Right ventricle myocardium superior (tissue), 1 donor: ENCODE data around the gene DNAJC1. TPM values are rescaled to one million over a fixed set of nuclear protein-coding genes. Genes with fewer than 3 reads are reported as not detected.
"Not testable (repeated sequence)": the region's sequence is repeated elsewhere in the genome, so short reads cannot be mapped to it uniquely, and the experiment has no call there.

Experiments used
- ATAC-seq: fragments of 200-7000 bp; cut with Tn5 transposase; one replicate; pipeline ENCODE4 v1.9.1; 2020; ENCODE audit warnings: mild to moderate bottlenecking; ENCODE audit not compliant: poor library complexity
- DNase-seq: peaks from one replicate; pipeline ENCODE4 v3.0.0-alpha.2; 2020
- intact Hi-C: fragments of 100-400 bp; cut with DNase I; formaldehyde crosslinking; loops from one replicate; pipeline ENCODE4 v1.11.2; 2022
- long read RNA-seq: library from polyadenylated mRNA; unstranded; transcript quantifications from one replicate; pipeline ENCODE4 v2.0.0, GENCODE V29; 2021
- total RNA-seq: library from RNA; stranded (reverse); fragmentation: NEBNext Ultra II Directional; extraction: Animal tissue kit (Norgen Biotek cat#: 25700); gene quantifications from one replicate; pipeline ENCODE4 v1.2.1, GENCODE V29; 2021
- donor health status: DM: no; HTN: yes; CAD: no; lungs with severe emphysema.

The DNAJC1 gene
- total RNA-seq: 10.9 TPM
- long read RNA-seq, transcript DNAJC1-202 (12 exons, 2,106 nt): major isoform, 44 of 49 reads
- long read RNA-seq, partial matches to known transcripts: 1 of 49 reads
- long read RNA-seq, other reads (novel, unspliced or antisense): 4 of 49 reads

GRCh38 chr10:22003177-22003963, at the start of gene DNAJC1:
Gene DNAJC1 (minus strand): TSS chr10:22003730. CDS start chr10:22003434, 296 bp downstream.
- DNase-seq: peak; percentile 99
- ATAC-seq: peak; percentile 99
- intact Hi-C loops: loop anchor here (5.0 to 10.0 kb wide), 2 partner anchors 224 to 431 kb away; no protein-coding TSS in a partner anchor

GRCh38 chr10:22053048-22053447, 49.5 kb upstream of the DNAJC1 start:
- no peak for DNase-seq
- ATAC-seq: no peak
- intact Hi-C loops: no loop called here

- intact Hi-C loops: no loop called here
- no peak for ATAC-seq
- no peak for DNase-seq
Measured at GRCh38 chr10:22049635-22050034, 46.1 kb upstream of the DNAJC1 start.

GRCh38 chr10:22047812-22048211, 44.3 kb upstream of the DNAJC1 start:
- intact Hi-C loops: no loop called here
- ATAC-seq (no peak), DNase-seq (no peak)

GRCh38 chr10:22043327-22043633, 39.8 kb upstream of the DNAJC1 start:
- intact Hi-C loops: no loop called here
- DNase-seq: no peak
- ATAC-seq: no peak

- intact Hi-C loops: no loop called here
- peak; percentile 80 for ATAC-seq
- DNase-seq: no peak
Measured at GRCh38 chr10:22042557-22043326, 39.2 kb upstream of the DNAJC1 start.

- intact Hi-C loops: no loop called here
- no peak for DNase-seq
- ATAC-seq: no peak
Measured at GRCh38 chr10:22034333-22034732, 30.8 kb upstream of the DNAJC1 start.

- intact Hi-C loops, DNase-seq, ATAC-seq: not testable (repeated sequence)
Measured at GRCh38 chr10:22032268-22032667, 28.7 kb upstream of the DNAJC1 start.

GRCh38 chr10:22030421-22030820, 26.9 kb upstream of the DNAJC1 start:
- no peak for DNase-seq
- no peak for ATAC-seq
- intact Hi-C loops: no loop called here

GRCh38 chr10:22029445-22030236, 26.1 kb upstream of the DNAJC1 start:
- ATAC-seq (no peak), DNase-seq (no peak)
- intact Hi-C loops: no loop called here

GRCh38 chr10:22027364-22028238, 24.1 kb upstream of the DNAJC1 start:
- intact Hi-C loops: no loop called here
- ATAC-seq: no peak
- DNase-seq: no peak

- DNase-seq (no peak), ATAC-seq (no peak)
- intact Hi-C loops: no loop called here
Measured at GRCh38 chr10:22026287-22026686, 22.8 kb upstream of the DNAJC1 start.

- no peak for ATAC-seq
- intact Hi-C loops: no loop called here
- no peak for DNase-seq
Measured at GRCh38 chr10:22023508-22023907, 20.0 kb upstream of the DNAJC1 start.

- ATAC-seq: peak; percentile 97
- peak; percentile 46 for DNase-seq
- intact Hi-C loops: no loop called here
Measured at GRCh38 chr10:22022257-22023032, 18.9 kb upstream of the DNAJC1 start.

- ATAC-seq, intact Hi-C loops, DNase-seq: not testable (repeated sequence)
Measured at GRCh38 chr10:22021144-22021543, 17.6 kb upstream of the DNAJC1 start.

GRCh38 chr10:22017283-22018020, 13.9 kb upstream of the DNAJC1 start:
- ATAC-seq (no peak), DNase-seq (no peak)
- intact Hi-C loops: loop anchor here (5.0 kb wide), 1 partner anchor 975 kb away; no protein-coding TSS in a partner anchor
